ENCODE results near the gene PNMA3. TPM values are rescaled to one million over a fixed set of nuclear protein-coding genes. Genes with fewer than 3 reads are reported as not detected.
"Not testable (repeated sequence)": the region's sequence is repeated elsewhere in the genome, so short reads cannot be mapped to it uniquely, and the experiment has no call there.

Gene PNMA3
- total and polyA plus RNA-seq, 5 donors, result 0.95 to 3.2 (median 3.1) TPM

DNA sequence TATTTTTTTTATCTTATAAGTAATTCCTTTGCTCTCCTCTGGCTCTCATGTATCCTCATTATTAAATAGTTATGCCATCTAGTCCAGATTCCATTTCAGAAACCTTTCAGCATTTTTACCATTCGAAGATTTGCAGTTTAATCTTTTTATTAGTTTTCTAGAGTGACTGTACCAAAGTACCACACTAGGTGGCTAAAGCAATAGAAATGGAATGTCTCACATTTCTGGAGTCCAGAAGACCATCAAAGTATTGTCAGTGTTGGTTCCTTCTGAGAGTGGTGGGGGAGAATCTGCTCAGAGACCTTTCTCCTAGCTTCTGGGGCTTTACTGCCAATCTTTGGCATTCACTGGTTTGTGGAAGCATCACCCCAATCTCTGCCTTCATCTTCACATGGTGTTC, 3.7 kb upstream of the PNMA3 start:
- DNase-seq (no peak), ATAC-seq (no peak)
- H3K9me3 ChIP-seq (ENCODE audit: control insufficient read depth, low read length), result no peaks in the 10 kb centered on the region
- H3K4me3 ChIP-seq (ENCODE audit: low read length), result no peak overlapping the region
- H3K27ac ChIP-seq (ENCODE audit: low read length), result no peak overlapping the region
- no peaks in the 10 kb centered on the region for H3K27me3 ChIP-seq (ENCODE audit: control insufficient read depth, insufficient read depth)
- no peaks in the 10 kb centered on the region for H3K4me1 ChIP-seq (ENCODE audit: control insufficient read depth, insufficient read depth, low read length)
- intact Hi-C loops (cut with DNase I), result no loop called here
- WGBS, result 73% methylated on average over 1 of the region's 1 CpG

DNA sequence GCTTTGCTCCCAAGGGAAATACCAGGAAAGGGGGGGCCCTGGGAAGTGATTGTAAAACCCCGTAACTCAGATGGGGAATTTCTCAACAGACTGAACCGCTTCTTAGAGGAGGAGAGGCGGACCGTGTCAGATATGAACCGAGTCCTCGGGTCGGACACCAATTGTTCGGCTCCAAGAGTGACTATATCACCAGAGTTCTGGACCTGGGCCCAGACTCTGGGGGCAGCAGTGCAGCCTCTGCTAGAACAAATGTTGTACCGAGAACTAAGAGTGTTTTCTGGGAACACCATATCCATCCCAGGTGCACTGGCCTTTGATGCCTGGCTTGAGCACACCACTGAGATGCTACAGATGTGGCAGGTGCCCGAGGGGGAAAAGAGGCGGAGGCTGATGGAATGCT, 1.0 kb downstream of the PNMA3 start:
- Histone ChIP-seq H3K27me3 (ENCODE audit: control insufficient read depth, insufficient read depth) (no peaks in the 10 kb centered on the region), H3K27ac (ENCODE audit: low read length) (no peak overlapping the region), H3K4me1 (ENCODE audit: control insufficient read depth, insufficient read depth, low read length) (peaks cover 2% of the 10 kb centered on the region), H3K4me3 (ENCODE audit: low read length) (no peak overlapping the region), H3K9me3 (ENCODE audit: control insufficient read depth, low read length) (no peaks in the 10 kb centered on the region)
- ATAC-seq, result no peak
- WGBS, result 38% methylated on average over 11 of the region's 11 CpGs
- intact Hi-C loops (cut with DNase I), result no loop called here
- no peak for DNase-seq

DNA sequence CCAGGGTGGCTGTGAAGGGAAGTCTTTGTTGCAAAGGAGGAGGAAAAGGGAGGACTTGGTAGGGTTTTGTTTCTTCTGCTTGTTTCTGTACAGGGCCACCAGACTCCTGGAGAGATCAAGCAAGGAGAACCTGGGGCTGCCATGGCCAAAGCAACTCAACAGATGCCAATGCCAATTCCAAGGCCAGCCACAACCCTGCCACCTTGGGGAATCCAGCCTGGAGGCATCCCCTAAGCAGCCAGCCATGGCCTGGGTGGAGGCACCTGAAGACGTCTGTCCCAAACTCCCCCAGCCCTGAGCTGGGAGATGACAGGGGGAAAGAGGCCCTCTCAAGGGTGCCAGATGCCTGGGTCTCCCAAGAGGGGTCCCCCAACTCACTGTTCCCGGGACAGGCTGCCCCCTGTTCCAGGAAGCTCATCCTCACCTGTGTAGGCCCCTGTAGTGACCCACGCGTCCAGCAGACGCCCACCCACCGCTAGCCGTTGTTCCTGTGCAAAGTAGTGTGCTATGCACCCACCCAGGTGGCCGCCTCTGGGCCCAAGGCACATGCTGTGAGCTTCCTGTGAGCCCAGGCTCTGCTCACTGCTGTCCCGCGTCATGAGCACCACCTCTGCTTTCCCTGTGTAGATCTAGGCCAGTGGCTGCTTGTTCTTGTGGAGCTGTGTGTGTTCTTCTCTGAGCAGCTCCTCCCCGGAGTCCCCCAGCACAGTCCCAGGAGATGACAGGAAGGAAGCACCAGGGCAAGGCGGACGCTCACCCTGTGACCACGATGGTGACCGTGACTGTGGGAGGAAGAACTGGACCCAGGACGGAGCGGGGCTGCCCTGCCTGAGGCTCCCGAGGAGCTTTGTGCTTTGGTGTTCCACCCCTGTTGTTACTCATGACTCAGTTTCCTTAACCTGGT, 3.2 kb downstream of the PNMA3 start:
- Histone ChIP-seq H3K4me3 (ENCODE audit: low read length) (no peak overlapping the region), H3K9me3 (ENCODE audit: control insufficient read depth, low read length) (no peaks in the 10 kb centered on the region), H3K27me3 (ENCODE audit: control insufficient read depth, insufficient read depth) (no peaks in the 10 kb centered on the region), H3K4me1 (ENCODE audit: control insufficient read depth, insufficient read depth, low read length) (peaks cover 2% of the 10 kb centered on the region), H3K27ac (ENCODE audit: low read length) (no peak overlapping the region)
- 87% methylated on average over 18 of the region's 18 CpGs for WGBS
- no peak for DNase-seq
- no peak for ATAC-seq
- intact Hi-C loops (cut with DNase I), result no loop called here

DNA sequence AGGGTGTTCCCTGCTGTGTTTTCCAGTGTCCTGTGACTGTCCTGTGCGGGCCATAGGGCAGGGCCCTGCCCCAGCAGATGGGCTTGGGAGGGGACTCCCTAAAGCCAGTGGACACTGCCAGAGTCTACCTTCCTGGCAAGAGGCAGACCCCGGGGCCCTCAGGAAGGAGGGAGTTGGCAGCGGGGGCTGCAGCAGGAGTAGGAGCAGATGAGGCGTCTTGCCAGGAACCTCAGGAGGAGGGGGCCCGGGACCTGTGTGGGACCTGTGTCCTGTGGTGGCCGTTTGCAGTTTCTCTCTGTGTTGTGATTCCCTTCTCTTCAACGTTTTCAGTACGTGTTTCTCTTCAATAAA, 3.8 kb downstream of the PNMA3 start:
- DNase-seq (peak in 1 of 3 donors; percentile 14), ATAC-seq (no peak)
- Histone ChIP-seq H3K9me3 (ENCODE audit: control insufficient read depth, low read length) (no peaks in the 10 kb centered on the region), H3K27me3 (ENCODE audit: control insufficient read depth, insufficient read depth) (no peaks in the 10 kb centered on the region), H3K4me3 (ENCODE audit: low read length) (no peak overlapping the region), H3K4me1 (ENCODE audit: control insufficient read depth, insufficient read depth, low read length) (peaks cover 2% of the 10 kb centered on the region), H3K27ac (ENCODE audit: low read length) (no peak overlapping the region)
- intact Hi-C loops (cut with DNase I), result no loop called here
- 86% methylated on average over 8 of the region's 8 CpGs for WGBS

DNA sequence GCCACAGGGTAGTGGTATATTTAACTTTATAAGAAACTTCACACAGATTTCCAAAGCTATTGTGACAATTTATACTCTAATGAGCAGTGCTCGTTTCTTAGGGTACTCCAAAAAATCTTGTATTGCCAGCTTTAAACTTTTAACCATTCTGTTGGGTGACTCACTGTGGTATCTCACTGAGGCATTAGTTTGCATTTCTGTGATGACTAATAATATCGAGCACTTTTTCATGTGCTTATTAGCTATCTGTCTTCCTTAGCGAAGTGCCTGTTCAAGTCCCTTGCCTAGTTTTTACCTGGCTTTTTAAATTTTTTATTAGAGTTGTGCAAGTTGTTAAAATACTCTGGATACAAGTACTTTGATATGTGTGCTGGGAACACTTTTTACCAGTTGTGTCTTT, 5.5 kb downstream of the PNMA3 start:
- no peak for DNase-seq
- 32% methylated on average over 3 of the region's 3 CpGs for WGBS
- intact Hi-C loops (cut with DNase I), result no loop called here
- Histone ChIP-seq H3K27ac (ENCODE audit: low read length) (no peak overlapping the region), H3K4me1 (ENCODE audit: control insufficient read depth, insufficient read depth, low read length) (peaks cover 2% of the 10 kb centered on the region), H3K27me3 (ENCODE audit: control insufficient read depth, insufficient read depth) (no peaks in the 10 kb centered on the region), H3K4me3 (ENCODE audit: low read length) (no peak overlapping the region), H3K9me3 (ENCODE audit: control insufficient read depth, low read length) (no peaks in the 10 kb centered on the region)
- no peak for ATAC-seq

DNA sequence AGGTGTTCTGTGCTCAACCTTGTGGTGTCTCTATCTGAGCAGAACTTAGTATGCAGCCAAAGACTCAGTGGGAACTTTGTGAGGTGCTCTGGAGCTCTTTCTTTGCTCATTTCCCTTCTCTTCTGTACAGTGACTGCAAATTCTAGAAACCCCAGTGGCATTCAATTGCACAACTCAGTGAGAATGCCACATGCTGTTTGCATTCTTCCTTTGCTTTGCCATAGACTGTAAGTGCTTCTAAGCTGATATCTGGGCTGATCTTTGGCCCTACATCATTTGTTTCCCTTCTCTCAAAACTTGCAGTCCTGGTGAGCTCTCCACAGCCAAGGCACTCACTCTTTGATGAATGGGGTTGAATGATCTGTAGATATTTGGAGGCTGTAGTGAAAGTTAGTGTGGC, 7.0 kb downstream of the PNMA3 start:
- intact Hi-C loops (cut with DNase I), result no loop called here
- ATAC-seq (no peak), DNase-seq (no peak)
- Histone ChIP-seq H3K4me3 (ENCODE audit: low read length) (no peak overlapping the region), H3K9me3 (ENCODE audit: control insufficient read depth, low read length) (no peaks in the 10 kb centered on the region), H3K27ac (ENCODE audit: low read length) (no peak overlapping the region), H3K27me3 (ENCODE audit: control insufficient read depth, insufficient read depth) (no peaks in the 10 kb centered on the region), H3K4me1 (ENCODE audit: control insufficient read depth, insufficient read depth, low read length) (peaks cover 2% of the 10 kb centered on the region)

DNA sequence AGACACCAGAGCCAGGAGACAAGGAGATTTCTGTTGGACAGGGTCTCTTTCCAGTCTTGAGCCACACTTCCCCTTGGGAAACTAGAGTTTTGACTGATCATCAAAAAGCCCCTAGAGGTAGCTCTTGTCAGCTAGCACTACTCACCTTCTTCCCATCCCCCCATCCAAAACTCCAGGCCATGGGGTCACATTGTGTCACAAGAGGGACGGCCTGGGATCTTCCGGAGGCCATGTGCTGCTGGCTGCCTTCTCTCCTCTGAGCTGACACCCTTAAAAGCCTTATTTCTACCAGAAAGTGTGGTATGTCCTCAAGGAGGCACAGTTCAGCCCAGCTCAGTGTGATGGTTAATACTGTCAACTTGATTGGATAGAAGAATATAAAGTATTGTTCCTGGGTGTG, 7.8 kb downstream of the PNMA3 start:
- Histone ChIP-seq H3K9me3 (ENCODE audit: control insufficient read depth, low read length) (no peaks in the 10 kb centered on the region), H3K27ac (ENCODE audit: low read length) (no peak overlapping the region), H3K4me3 (ENCODE audit: low read length) (no peak overlapping the region), H3K4me1 (ENCODE audit: control insufficient read depth, insufficient read depth, low read length) (peaks cover 2% of the 10 kb centered on the region), H3K27me3 (ENCODE audit: control insufficient read depth, insufficient read depth) (no peaks in the 10 kb centered on the region)
- DNase-seq (no peak), ATAC-seq (no peak)
- 78% methylated on average over 2 of the region's 2 CpGs for WGBS
- intact Hi-C loops (cut with DNase I), result no loop called here

DNA sequence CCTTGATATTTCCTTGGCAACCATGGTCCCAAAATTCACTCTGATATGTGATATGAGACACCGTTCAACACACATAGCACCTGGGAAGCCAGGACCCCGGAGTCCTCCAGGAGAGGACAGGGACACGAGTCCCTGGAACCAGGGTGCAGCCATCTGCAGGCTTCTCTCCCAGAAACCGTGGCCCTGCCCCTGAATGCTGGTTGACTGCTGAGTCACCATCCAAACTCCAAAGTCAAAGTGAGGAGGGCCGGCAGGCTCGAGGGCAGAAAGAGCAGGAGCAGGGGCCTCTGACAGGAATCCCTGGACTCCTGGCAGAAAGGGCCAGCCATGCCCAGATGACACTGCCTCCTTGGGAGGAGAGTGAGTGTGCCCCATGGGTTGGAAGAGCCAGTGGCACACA, 9.1 kb downstream of the PNMA3 start:
- no peaks in the 10 kb centered on the region for H3K27me3 ChIP-seq (ENCODE audit: control insufficient read depth, insufficient read depth)
- 81% methylated on average over 6 of the region's 6 CpGs for WGBS
- intact Hi-C loops (cut with DNase I), result no loop called here
- DNase-seq (peak in 1 of 3 donors; percentile 41), ATAC-seq (no peak)
- no peak overlapping the region for H3K4me3 ChIP-seq (ENCODE audit: low read length)
- H3K9me3 ChIP-seq (ENCODE audit: control insufficient read depth, low read length), result no peaks in the 10 kb centered on the region
- no peak overlapping the region for H3K27ac ChIP-seq (ENCODE audit: low read length)
- peaks cover 2% of the 10 kb centered on the region for H3K4me1 ChIP-seq (ENCODE audit: control insufficient read depth, insufficient read depth, low read length)

DNA sequence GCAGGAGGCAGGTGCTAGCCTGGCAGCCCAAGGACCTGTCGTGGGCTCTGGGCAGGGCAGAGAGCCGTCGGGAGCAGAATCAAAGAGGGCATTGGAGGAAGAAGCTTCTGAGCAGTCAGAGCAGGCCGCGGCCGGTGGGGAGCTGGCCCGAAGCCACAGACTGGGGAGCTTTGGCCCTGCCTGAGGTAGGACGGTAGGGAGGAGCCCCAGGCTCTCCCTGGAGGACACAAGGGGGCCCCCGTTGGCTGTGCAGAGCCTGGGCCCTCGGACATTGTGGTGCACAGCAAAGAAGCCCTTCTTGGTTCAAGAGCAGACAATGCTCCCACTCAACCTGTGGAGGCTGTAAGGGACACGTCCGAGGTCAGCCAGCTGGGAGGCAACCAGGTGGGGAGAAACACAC, 10.1 kb downstream of the PNMA3 start:
- H3K27ac ChIP-seq (ENCODE audit: low read length); DNase-seq; intact Hi-C loops (cut with DNase I); H3K4me3 ChIP-seq (ENCODE audit: low read length); H3K27me3 ChIP-seq (ENCODE audit: control insufficient read depth, insufficient read depth); H3K4me1 ChIP-seq (ENCODE audit: control insufficient read depth, insufficient read depth, low read length); H3K9me3 ChIP-seq (ENCODE audit: control insufficient read depth, low read length); ATAC-seq: not testable (repeated sequence)
- WGBS, result 100% methylated on average over 1 of the region's 12 CpGs

DNA sequence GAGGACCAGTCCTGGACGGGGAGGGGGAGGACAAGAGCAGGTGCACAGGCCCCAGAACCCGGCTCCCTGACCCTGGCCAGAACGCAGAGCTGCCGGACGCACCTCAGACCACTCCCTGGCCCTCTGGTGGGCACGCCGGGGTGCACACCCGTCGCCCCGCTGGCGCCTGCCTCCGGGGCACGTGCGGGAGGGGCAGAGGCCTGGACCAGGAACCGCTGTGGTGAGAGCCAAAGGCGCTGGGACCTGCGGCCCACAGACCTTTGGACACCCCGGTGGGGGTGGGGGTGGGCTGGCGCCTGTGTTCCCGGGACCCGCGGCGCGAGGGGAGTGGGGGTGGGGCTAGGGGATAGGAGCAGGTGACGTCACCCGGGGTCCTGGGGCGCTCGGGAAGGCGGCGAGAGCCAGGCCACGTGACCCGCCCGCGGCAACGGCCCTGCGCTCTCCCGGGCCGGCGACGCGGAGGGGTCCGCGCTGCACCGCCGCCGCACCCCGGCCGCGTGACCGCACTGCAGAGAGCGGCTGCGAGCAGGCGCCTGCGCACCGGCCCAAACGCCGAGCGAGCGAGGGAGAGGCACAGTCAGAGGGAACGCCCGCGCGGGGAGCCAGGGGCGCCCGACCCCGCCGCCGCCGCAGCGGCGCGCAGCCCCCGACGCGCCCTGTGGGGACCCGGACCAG, 15.8 kb downstream of the PNMA3 start, which contains the start of gene PNMA6A:
PNMA6A (plus strand) TSS at position 546 of the 675 bp plus-strand sequence. CDS start 609 bp downstream, outside the sequence.
- H3K27me3 ChIP-seq (ENCODE audit: control insufficient read depth, insufficient read depth), result not testable (repeated sequence)
- no CpG with 5 or more reads among the region's 76 CpGs for WGBS

DNA sequence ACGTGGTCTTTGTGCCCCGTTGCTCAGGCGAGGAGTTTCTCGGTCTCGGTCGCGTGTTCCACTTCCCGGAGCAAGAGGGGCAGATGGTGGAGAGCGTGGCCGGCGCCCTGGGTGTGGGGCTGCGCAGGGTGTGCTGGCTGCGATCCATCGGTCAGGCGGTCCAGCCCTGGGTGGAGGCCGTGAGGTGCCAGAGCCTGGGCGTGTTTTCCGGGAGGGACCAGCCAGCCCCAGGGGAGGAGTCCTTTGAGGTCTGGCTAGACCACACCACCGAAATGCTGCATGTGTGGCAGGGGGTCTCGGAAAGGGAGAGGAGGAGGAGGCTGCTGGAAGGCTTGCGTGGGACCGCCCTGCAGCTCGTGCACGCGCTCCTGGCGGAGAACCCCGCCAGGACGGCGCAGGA, 17.1 kb downstream of the PNMA3 start:
- DNase-seq; H3K9me3 ChIP-seq (ENCODE audit: control insufficient read depth, low read length); H3K4me3 ChIP-seq (ENCODE audit: low read length); H3K27me3 ChIP-seq (ENCODE audit: control insufficient read depth, insufficient read depth); H3K4me1 ChIP-seq (ENCODE audit: control insufficient read depth, insufficient read depth, low read length); H3K27ac ChIP-seq (ENCODE audit: low read length); ATAC-seq; intact Hi-C loops (cut with DNase I): not testable (repeated sequence)
- WGBS, result 92% methylated on average over 7 of the region's 29 CpGs

More for the DNA sequence above, 15.8 kb downstream of the PNMA3 start, which contains the start of gene PNMA6A:
- intact Hi-C loops (cut with DNase I); H3K27ac ChIP-seq (ENCODE audit: low read length); H3K4me3 ChIP-seq (ENCODE audit: low read length); DNase-seq; H3K9me3 ChIP-seq (ENCODE audit: control insufficient read depth, low read length); H3K4me1 ChIP-seq (ENCODE audit: control insufficient read depth, insufficient read depth, low read length): not testable (repeated sequence)
- ATAC-seq, result peak; percentile 47 to 76
